Measurements from ENCODE around the gene PCDH9.

GRCh38 chr13:66341635-66342377 is 888.3 kb downstream of the PCDH9 start:
- TF ChIP-seq EZH2phosphoT487 (conservative IDR thresholded peaks at IDR 0.05; ENCODE audit: low read length) (no peak), CTCF (IDR thresholded peaks at IDR 0.05; ENCODE audit: insufficient read depth, low read length, poor library complexity, severe bottlenecking) (no peak)

Measured in SU-DHL-6 (cell line).